HEK293 (cell line): ENCODE measurements around the gene GOPC.

ENCODE experiments used
- ZFP37 ChIP-seq: fragments of 450-650 bp; formaldehyde crosslinking; IDR thresholded peaks from 2 replicates; pipeline ENCODE4 v1.5.1; 2016; ENCODE audit warnings: missing biosample characterization, missing genetic modification characterization
- ZNF121 ChIP-seq: fragments of 450-650 bp; formaldehyde crosslinking; IDR thresholded peaks from 2 replicates; pipeline ENCODE4 v1.5.1; 2016; ENCODE audit warnings: missing biosample characterization, missing genetic modification characterization
- ZNF341 ChIP-seq: fragments of 450-650 bp; formaldehyde crosslinking; IDR thresholded peaks from 2 replicates; pipeline ENCODE4; 2016; ENCODE audit warnings: low read depth, missing biosample characterization, missing genetic modification characterization
- ZNF48 ChIP-seq: fragments of 450-650 bp; formaldehyde crosslinking; IDR thresholded peaks from 2 replicates; pipeline ENCODE4 v1.5.1; 2016; ENCODE audit warnings: missing biosample characterization, missing genetic modification characterization
- ZNF707 ChIP-seq: fragments of 450-650 bp; formaldehyde crosslinking; IDR thresholded peaks from 2 replicates; pipeline ENCODE4 v1.5.1; 2016; ENCODE audit warnings: missing biosample characterization, missing genetic modification characterization
- ZNF777 ChIP-seq: fragments of 450-650 bp; formaldehyde crosslinking; IDR thresholded peaks from 2 replicates; pipeline ENCODE4 v1.5.1; 2017; ENCODE audit warnings: missing biosample characterization, missing genetic modification characterization, borderline replicate concordance
- ZSCAN30 ChIP-seq: fragments of 450-650 bp; IDR thresholded peaks from 2 replicates; pipeline ENCODE4 v1.5.1; 2018; ENCODE audit warnings: missing biosample characterization, mild to moderate bottlenecking, missing genetic modification characterization, moderate library complexity
- TF ChIP-seq, protein P1 (sequence below): fragments of 450-650 bp; formaldehyde crosslinking; IDR thresholded peaks from 2 replicates; pipeline ENCODE4 v1.5.1; 2016; ENCODE audit warnings: missing biosample characterization, missing genetic modification characterization

DNA sequence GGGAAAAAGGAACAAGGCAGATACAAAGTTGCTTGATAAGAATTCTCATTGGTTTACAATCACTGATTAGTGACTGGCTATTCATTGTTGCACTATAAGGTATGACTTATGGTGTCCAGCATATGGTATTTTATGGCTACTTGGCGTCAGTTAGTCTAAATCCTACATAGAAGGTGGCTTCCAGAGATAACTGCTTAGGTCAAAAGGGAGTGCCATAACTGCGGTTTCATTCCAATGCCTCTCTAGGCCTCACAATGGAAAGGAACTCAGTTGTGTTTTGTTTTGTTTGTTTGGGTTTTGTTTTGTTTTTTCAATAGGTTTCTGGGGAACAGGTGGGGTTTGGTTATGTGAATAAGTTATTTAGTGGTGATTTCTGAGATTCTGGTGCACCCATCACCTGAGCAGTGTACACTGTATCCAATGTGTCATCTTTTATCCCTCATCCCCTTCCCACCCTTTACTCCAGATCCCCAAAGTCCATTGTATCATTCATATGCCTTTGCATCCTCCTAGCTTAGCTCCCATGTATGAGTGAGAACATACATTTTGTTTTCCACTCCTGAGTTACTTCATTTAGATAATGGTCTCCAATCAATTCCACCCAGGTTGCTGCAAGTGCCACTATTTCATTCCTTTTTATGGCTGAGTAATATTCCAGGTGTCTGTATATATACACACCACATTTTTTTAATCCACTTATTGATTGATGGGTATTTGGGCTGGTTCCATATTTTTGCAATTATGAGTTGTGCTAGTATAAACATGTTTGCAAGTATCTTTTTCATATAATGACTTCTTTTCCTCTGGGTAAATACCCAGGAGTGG is 7.0 kb downstream of the GOPC start:
- TF ChIP-seq, protein P1, sequence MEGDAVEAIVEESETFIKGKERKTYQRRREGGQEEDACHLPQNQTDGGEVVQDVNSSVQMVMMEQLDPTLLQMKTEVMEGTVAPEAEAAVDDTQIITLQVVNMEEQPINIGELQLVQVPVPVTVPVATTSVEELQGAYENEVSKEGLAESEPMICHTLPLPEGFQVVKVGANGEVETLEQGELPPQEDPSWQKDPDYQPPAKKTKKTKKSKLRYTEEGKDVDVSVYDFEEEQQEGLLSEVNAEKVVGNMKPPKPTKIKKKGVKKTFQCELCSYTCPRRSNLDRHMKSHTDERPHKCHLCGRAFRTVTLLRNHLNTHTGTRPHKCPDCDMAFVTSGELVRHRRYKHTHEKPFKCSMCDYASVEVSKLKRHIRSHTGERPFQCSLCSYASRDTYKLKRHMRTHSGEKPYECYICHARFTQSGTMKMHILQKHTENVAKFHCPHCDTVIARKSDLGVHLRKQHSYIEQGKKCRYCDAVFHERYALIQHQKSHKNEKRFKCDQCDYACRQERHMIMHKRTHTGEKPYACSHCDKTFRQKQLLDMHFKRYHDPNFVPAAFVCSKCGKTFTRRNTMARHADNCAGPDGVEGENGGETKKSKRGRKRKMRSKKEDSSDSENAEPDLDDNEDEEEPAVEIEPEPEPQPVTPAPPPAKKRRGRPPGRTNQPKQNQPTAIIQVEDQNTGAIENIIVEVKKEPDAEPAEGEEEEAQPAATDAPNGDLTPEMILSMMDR (tag by site-specific recombination): no peak
- TF ChIP-seq ZNF341 (tag by site-specific recombination) (no peak), ZNF48 (tag by site-specific recombination) (no peak), ZNF707 (no peak), ZNF121 (tag by site-specific recombination) (no peak), ZNF777 (tag by site-specific recombination) (no peak), ZSCAN30 (tag by site-specific recombination) (no peak), ZFP37 (no peak)
